ENCODE data around the gene CBX4.

CBX4 gene

GRCh38 chr17:79811868-79812352 is 27.3 kb downstream of the CBX4 start:
- no peak for DNase-seq

GRCh38 chr17:79811011-79811867 is 28.0 kb downstream of the CBX4 start:
- DNase-seq, result peak; percentile 71

GRCh38 chr17:79810130-79811010 is 28.9 kb downstream of the CBX4 start:
- peak; percentile 84 for DNase-seq

GRCh38 chr17:79809530-79810129 is 29.6 kb downstream of the CBX4 start:
- DNase-seq, result no peak

- DNase-seq, result no peak
Measured at GRCh38 chr17:79808763-79809529, 30.3 kb downstream of the CBX4 start.

GRCh38 chr17:79806863-79807720 is 32.1 kb downstream of the CBX4 start:
- DNase-seq, result no peak

- no peak for DNase-seq
Measured at GRCh38 chr17:79806446-79806760, 32.8 kb downstream of the CBX4 start.

GRCh38 chr17:79804856-79805696 is 34.2 kb downstream of the CBX4 start:
- no peak for DNase-seq

- peak; percentile 52 for DNase-seq
Measured at GRCh38 chr17:79803997-79804855, 35.0 kb downstream of the CBX4 start.

- DNase-seq, result no peak
Measured at GRCh38 chr17:79803421-79803996, 35.7 kb downstream of the CBX4 start.

GRCh38 chr17:79802736-79803420 is 36.4 kb downstream of the CBX4 start:
- DNase-seq, result no peak

GRCh38 chr17:79802039-79802735 is 37.1 kb downstream of the CBX4 start:
- no peak for DNase-seq

GRCh38 chr17:79801156-79802038 is 37.8 kb downstream of the CBX4 start:
- DNase-seq, result no peak

- DNase-seq, result peak; percentile 86
Measured at GRCh38 chr17:79800325-79801155, 38.7 kb downstream of the CBX4 start.

GRCh38 chr17:79799538-79800324 is 39.5 kb downstream of the CBX4 start:
- DNase-seq, result no peak
